Stimulated activated CD8-positive, alpha-beta memory T cell treated with anti-CD3 and anti-CD28 coated beads, Interleukin-4, amount 100 ng/mL, for 24 hours (primary cell): ENCODE results near the gene KIF17.
A peak's percentile ranks its signal among the peaks of the same experiment; 100 is the strongest.
"Not testable (repeated sequence)": the region's sequence is repeated elsewhere in the genome, so short reads cannot be mapped to it uniquely, and the experiment has no call there.

ENCODE experiments used
- DNase-seq: peaks from one replicate; pipeline ENCODE4 v3.0.0-alpha.2; 2020; ENCODE audit warnings: low read depth

The KIF17 gene

GRCh38 chr1:20686883-20687725 is 30.7 kb downstream of the KIF17 start:
- DNase-seq: no peak

GRCh38 chr1:20685741-20686140 is 32.1 kb downstream of the KIF17 start:
- no peak for DNase-seq

- DNase-seq: no peak
These were observed 32.6 kb downstream of the KIF17 start for GRCh38 chr1:20685099-20685662.

- no peak for DNase-seq
These were observed 33.2 kb downstream of the KIF17 start for GRCh38 chr1:20684651-20685050.

- DNase-seq: no peak
These were observed 33.7 kb downstream of the KIF17 start for GRCh38 chr1:20684050-20684620.

GRCh38 chr1:20683614-20684013 is 34.2 kb downstream of the KIF17 start:
- no peak for DNase-seq

GRCh38 chr1:20682571-20683236 is 35.1 kb downstream of the KIF17 start:
- no peak for DNase-seq

GRCh38 chr1:20681999-20682398 is 35.8 kb downstream of the KIF17 start:
- no peak for DNase-seq

- no peak for DNase-seq
These were observed 37.5 kb downstream of the KIF17 start for GRCh38 chr1:20680269-20680668.

GRCh38 chr1:20678599-20678998 is 39.2 kb downstream of the KIF17 start:
- DNase-seq: no peak

- not testable (repeated sequence) for DNase-seq
These were observed 44.2 kb downstream of the KIF17 start for GRCh38 chr1:20673626-20674025.

GRCh38 chr1:20672265-20672632 is 45.6 kb downstream of the KIF17 start:
- no peak for DNase-seq

GRCh38 chr1:20670936-20671335 is 46.9 kb downstream of the KIF17 start:
- no peak for DNase-seq

GRCh38 chr1:20668581-20668980 is 49.2 kb downstream of the KIF17 start:
- DNase-seq: no peak

- no peak for DNase-seq
These were observed 51.0 kb downstream of the KIF17 start for GRCh38 chr1:20666804-20667203.

- no peak for DNase-seq
These were observed 51.7 kb downstream of the KIF17 start for GRCh38 chr1:20666146-20666545.

- DNase-seq: no peak
These were observed 52.1 kb downstream of the KIF17 start for GRCh38 chr1:20665726-20666125.

- DNase-seq: no peak
These were observed 53.7 kb downstream of the KIF17 start for GRCh38 chr1:20663969-20664715.

GRCh38 chr1:20663365-20663764 is 54.4 kb downstream of the KIF17 start:
- no peak for DNase-seq

GRCh38 chr1:20662110-20662475 is 55.7 kb downstream of the KIF17 start:
- DNase-seq: no peak

- peak; percentile 92 for DNase-seq
These were observed 56.3 kb downstream of the KIF17 start, which contains the start of gene DDOST for GRCh38 chr1:20661207-20662109. Gene DDOST, minus strand, starts transcription at chr1:20661369. Its CDS starts 19 bp downstream, at chr1:20661350.
